A673 (cell line): ENCODE results near the gene SPATA24. TPM values are rescaled to one million over a fixed set of nuclear protein-coding genes. Genes with fewer than 3 reads are reported as not detected.

Experiments used
- BruUV-seq: library from RNA; stranded (reverse); fragments of 400-500 nt; replicated peaks from 2 replicates; lab custom pipeline; 2021; lab: Mats Ljungman, UMichigan
- CTCF ChIA-PET: fragments of 300-600 bp; sonication (Branson Sonifier 250); formaldehyde crosslinking; loops from one replicate; lab custom pipeline; 2022; ENCODE audit warnings: antibody characterized with exemption; lab: Charles Lee
- POLR2A ChIA-PET: fragments of 300-600 bp; sonication (Branson Sonifier 250); formaldehyde crosslinking; loops from one replicate; lab custom pipeline; 2022; ENCODE audit warnings: antibody characterized with exemption; ENCODE audit not compliant: low non-redundant PET; lab: Charles Lee
- DNase-seq: peaks from one replicate; pipeline ENCODE4 v3.0.0-alpha.2; 2015; ENCODE audit warnings: low spot score
- H3K27ac ChIP-seq: fragments of 200-600 bp; sonication (generic); 2 replicates; pipeline ENCODE4 v1.5.1; 2016; ENCODE audit warnings: mixed run types, low read depth, mild to moderate bottlenecking, mixed read lengths, antibody characterized with exemption, low read length; ENCODE audit not compliant: poor library complexity, severe bottlenecking
- H3K27me3 ChIP-seq: fragments of 200-600 bp; sonication (generic); replicated peaks from 2 replicates; pipeline ENCODE4 v1.6.1; 2017; ENCODE audit warnings: mixed run types, low read depth, mild to moderate bottlenecking, mixed read lengths, antibody characterized with exemption, low read length; ENCODE audit not compliant: insufficient read depth, poor library complexity
- H3K36me3 ChIP-seq: fragments of 200-600 bp; sonication (generic); 2 replicates; pipeline ENCODE4 v1.6.1; 2016; ENCODE audit warnings: mixed run types, mild to moderate bottlenecking, mixed read lengths, antibody characterized with exemption, low read length; ENCODE audit not compliant: insufficient read depth, poor library complexity, severe bottlenecking
- H3K4me1 ChIP-seq: fragments of 200-600 bp; sonication (generic); 2 replicates; pipeline ENCODE4 v1.6.1; 2017; ENCODE audit warnings: mixed run types, mild to moderate bottlenecking, mixed read lengths, antibody characterized with exemption, low read length; ENCODE audit not compliant: insufficient read depth, poor library complexity, severe bottlenecking
- H3K4me3 ChIP-seq: fragments of 200-600 bp; sonication (generic); 2 replicates; pipeline ENCODE4 v1.5.1; 2016; ENCODE audit warnings: low read depth, mixed run types, mild to moderate bottlenecking, mixed read lengths, low read length; ENCODE audit not compliant: poor library complexity, severe bottlenecking
- H3K9me3 ChIP-seq: fragments of 200-600 bp; sonication (generic); 2 replicates; pipeline ENCODE4 v1.6.1; 2016; ENCODE audit warnings: mixed run types, low read depth, mild to moderate bottlenecking, mixed read lengths, antibody characterized with exemption, low read length; ENCODE audit not compliant: poor library complexity, severe bottlenecking
- CTCF ChIP-seq: fragments of 300-800, 200-600 bp; sonication (generic); conservative IDR thresholded peaks from 2 replicates; pipeline ENCODE4 v1.5.1; 2017; ENCODE audit warnings: low read depth, mild to moderate bottlenecking, antibody characterized with exemption, low read length, moderate library complexity, mixed read lengths
- EZH2 ChIP-seq: fragments of 200-600 bp; sonication (generic); IDR thresholded peaks from 2 replicates; pipeline ENCODE4 v1.6.1; 2017; ENCODE audit warnings: borderline replicate concordance, low read depth, mild to moderate bottlenecking, mixed read lengths, antibody characterized with exemption, low read length; ENCODE audit not compliant: poor library complexity, severe bottlenecking
- intact Hi-C: fragments of 100-400 bp; cut with micrococcal nuclease; formaldehyde crosslinking; loops from one replicate; pipeline ENCODE4 v1.10.0; 2022; ENCODE audit not compliant: unreplicated experiment
- total RNA-seq: library from RNA; stranded (reverse); gene quantifications from 2 replicates; pipeline ENCODE4 v1.2.3, GENCODE V29; 2021

Gene SPATA24
- total RNA-seq, 1 experiment from 2014 or later, result 4.2 TPM

GRCh38 chr5:139392324-139392677, 11.6 kb downstream of the SPATA24 start:
- H3K27me3 ChIP-seq, result peaks cover 14% of the 10 kb centered on the region
- H3K27ac ChIP-seq, result peak overlapping the region; percentile 50
- no TSS peak for BruUV-seq
- intact Hi-C loops, result loop anchor here (5.0 kb wide), 1 partner anchor 750 kb away; no protein-coding TSS in a partner anchor
- H3K9me3 ChIP-seq, result no peaks in the 10 kb centered on the region
- POLR2A ChIA-PET, result interaction anchor here (0.6 kb wide), 1 partner anchor 853 kb away, joined by 3 read pairs; no protein-coding TSS in a partner anchor
- no peaks in the 10 kb centered on the region for H3K36me3 ChIP-seq
- CTCF ChIA-PET, result no interaction called here
- no peak for DNase-seq
- peak overlapping the region; percentile 60 for H3K4me3 ChIP-seq
- no peak for TF ChIP-seq CTCF
- no peak for TF ChIP-seq EZH2
- H3K4me1 ChIP-seq, result peaks cover 24% of the 10 kb centered on the region

- Histone ChIP-seq H3K27ac (no peak overlapping the region), H3K4me3 (peak overlapping the region; percentile 60), H3K27me3 (peaks cover 14% of the 10 kb centered on the region), H3K9me3 (no peaks in the 10 kb centered on the region), H3K36me3 (no peaks in the 10 kb centered on the region), H3K4me1 (peaks cover 24% of the 10 kb centered on the region)
- CTCF ChIA-PET, result interaction anchor here (0.7 kb wide), 1 partner anchor 129 kb away, joined by 6 read pairs; no protein-coding TSS in a partner anchor
- POLR2A ChIA-PET, result interaction anchor here (0.5 kb wide), 1 partner anchor 364 kb away, joined by 7 read pairs; no protein-coding TSS in a partner anchor
- TF ChIP-seq EZH2 (no peak), CTCF (no peak)
- intact Hi-C loops, result loop anchor here (5.0 kb wide), 1 partner anchor 749 kb away; no protein-coding TSS in a partner anchor
- no TSS peak for BruUV-seq
- no peak for DNase-seq
Measured at GRCh38 chr5:139391570-139392323, 12.1 kb downstream of the SPATA24 start.

GRCh38 chr5:139390639-139391569, 13.0 kb downstream of the SPATA24 start:
- Histone ChIP-seq H3K27ac (no peak overlapping the region), H3K27me3 (peaks cover 14% of the 10 kb centered on the region), H3K36me3 (no peaks in the 10 kb centered on the region), H3K4me1 (peaks cover 24% of the 10 kb centered on the region), H3K4me3 (no peak overlapping the region), H3K9me3 (no peaks in the 10 kb centered on the region)
- intact Hi-C loops, result loop anchor here (5.0 kb wide), 1 partner anchor 749 kb away; no protein-coding TSS in a partner anchor
- BruUV-seq, result no TSS peak
- ChIA-PET POLR2A (interaction anchor here (0.5 kb wide), 1 partner anchor 363 kb away, joined by 7 read pairs; no protein-coding TSS in a partner anchor), CTCF (interaction anchor here (0.7 kb wide), 1 partner anchor 128 kb away, joined by 6 read pairs; no protein-coding TSS in a partner anchor)
- no peak for TF ChIP-seq EZH2
- no peak for TF ChIP-seq CTCF
- DNase-seq, result no peak
